GM12878 (cell line): ENCODE measurements around the gene CDYL2.

ENCODE experiments used
- ASH2L ChIP-seq: fragments of 300-600, 200-600 bp; sonication (generic); IDR thresholded peaks from 2 replicates; pipeline ENCODE4 v1.6.1; 2017; ENCODE audit warnings: low read depth, mild to moderate bottlenecking, borderline replicate concordance
- CTCF ChIP-seq, 3 experiments: IDR thresholded peaks in 2 of 3; conservative IDR thresholded peaks in 1 of 3; 2 replicates each; pipeline ENCODE4 v1.5.1; 2011; ENCODE audit warnings: low read depth in 3 of 3, low read length in 3 of 3, mild to moderate bottlenecking in 3 of 3, control low read depth in 2 of 3, moderate library complexity in 2 of 3, inconsistent platforms in 1 of 3, mixed read lengths in 1 of 3; ENCODE audit not compliant: control insufficient read depth in 2 of 3, insufficient read depth in 1 of 3; ENCODE audit errors: extremely low read depth in 1 of 3
- IKZF1 ChIP-seq: fragments of 450-650 bp; conservative IDR thresholded peaks from 2 replicates; pipeline ENCODE4 v1.6.1; 2017; ENCODE audit warnings: antibody characterized with exemption, mild to moderate bottlenecking
- MYC ChIP-seq: IDR thresholded peaks from 2 replicates; pipeline ENCODE4 v1.6.1; 2011; ENCODE audit warnings: mild to moderate bottlenecking, low read length, moderate library complexity, inconsistent platforms; ENCODE audit not compliant: insufficient read depth, insufficient replicate concordance, insufficient read length, severe bottlenecking
- POLR2A ChIP-seq: IDR thresholded peaks from 2 replicates; pipeline ENCODE4 v1.6.1; 2011; ENCODE audit warnings: low read depth, mild to moderate bottlenecking, low read length
- POLR2AphosphoS5 ChIP-seq: IDR thresholded peaks from 2 replicates; pipeline ENCODE4 v1.6.1; 2011; ENCODE audit warnings: mild to moderate bottlenecking, low read length, inconsistent platforms
- RFX5 ChIP-seq: IDR thresholded peaks from 2 replicates; pipeline ENCODE4 v1.6.1; 2011; ENCODE audit warnings: low read depth, low read length, improper control_type of control experiment
- SMAD5 ChIP-seq: IDR thresholded peaks from 2 replicates; pipeline ENCODE4 v1.6.1; 2016; ENCODE audit warnings: antibody characterized with exemption, low read depth
- YY1 ChIP-seq: IDR thresholded peaks from 2 replicates; pipeline ENCODE4 v1.6.1; 2011; ENCODE audit warnings: low read depth, mild to moderate bottlenecking, low read length

- no peak for TF ChIP-seq POLR2A
- TF ChIP-seq CTCF (IDR thresholded peaks at IDR 0.05 in 2 of 3, conservative IDR thresholded peaks at IDR 0.05 in 1 of 3; ENCODE audit: control insufficient read depth in 2 of 3, extremely low read depth in 1 of 3, insufficient read depth in 1 of 3, low read depth in 3 of 3, low read length in 3 of 3) = no peak
- TF ChIP-seq SMAD5 = no peak
- TF ChIP-seq POLR2AphosphoS5 = no peak
- TF ChIP-seq RFX5 = no peak
- TF ChIP-seq YY1 = no peak
- TF ChIP-seq ASH2L = no peak
- TF ChIP-seq IKZF1 = no peak
- TF ChIP-seq MYC = no peak
Measured at GRCh38 chr16:80570106-80570478, 234.3 kb downstream of the CDYL2 start.
